ENCODE measurements around the gene SLC22A31. TPM values are rescaled to one million over a fixed set of nuclear protein-coding genes. Genes with fewer than 3 reads are reported as not detected.
"Not testable (repeated sequence)": the region's sequence is repeated elsewhere in the genome, so short reads cannot be mapped to it uniquely, and the experiment has no call there.

SLC22A31 gene
- polyA plus RNA-seq, 1 of the 3 experiments (the other 2 are of a cell fraction), result 0.07 TPM

DNA sequence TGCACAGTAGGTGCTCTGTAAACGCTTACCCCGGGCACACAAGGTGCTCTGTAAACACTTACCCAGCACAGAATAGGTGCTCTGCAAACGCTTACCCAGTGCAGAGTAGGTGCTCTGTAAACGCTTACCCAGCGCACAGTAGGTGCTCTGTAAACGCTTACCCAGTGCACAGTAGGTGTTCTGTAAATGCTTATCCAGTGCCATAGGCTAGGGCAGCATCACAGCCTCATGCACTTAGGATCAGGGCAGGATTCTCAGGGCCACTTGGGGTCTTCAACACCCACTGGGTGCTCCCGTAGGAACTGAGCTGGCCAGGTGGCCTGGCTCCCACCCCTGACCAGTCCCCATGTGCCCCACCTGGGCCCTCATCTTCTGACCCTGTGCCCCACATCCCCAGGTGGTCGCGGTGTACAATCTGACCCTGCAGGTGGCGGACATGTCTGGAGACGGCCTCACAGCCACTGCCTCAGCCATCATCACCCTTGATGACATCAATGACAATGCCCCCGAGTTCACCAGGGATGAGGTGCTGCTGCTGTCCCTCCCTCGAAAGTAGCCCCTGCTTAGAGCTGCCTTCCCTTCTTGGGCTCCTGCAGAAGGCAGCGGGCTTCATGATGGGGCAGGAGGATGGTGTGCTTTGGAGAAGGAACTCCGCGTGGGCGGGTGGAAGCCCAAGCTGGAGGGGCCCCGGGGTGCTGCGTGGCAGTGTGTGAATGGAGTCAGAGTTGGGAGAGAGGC lies 13.1 kb downstream of the SLC22A31 start:
- CTCF ChIA-PET, result interaction anchor here (1.2 kb wide), 1 partner anchor 20 kb away, joined by 5 read pairs; no protein-coding TSS in a partner anchor

DNA sequence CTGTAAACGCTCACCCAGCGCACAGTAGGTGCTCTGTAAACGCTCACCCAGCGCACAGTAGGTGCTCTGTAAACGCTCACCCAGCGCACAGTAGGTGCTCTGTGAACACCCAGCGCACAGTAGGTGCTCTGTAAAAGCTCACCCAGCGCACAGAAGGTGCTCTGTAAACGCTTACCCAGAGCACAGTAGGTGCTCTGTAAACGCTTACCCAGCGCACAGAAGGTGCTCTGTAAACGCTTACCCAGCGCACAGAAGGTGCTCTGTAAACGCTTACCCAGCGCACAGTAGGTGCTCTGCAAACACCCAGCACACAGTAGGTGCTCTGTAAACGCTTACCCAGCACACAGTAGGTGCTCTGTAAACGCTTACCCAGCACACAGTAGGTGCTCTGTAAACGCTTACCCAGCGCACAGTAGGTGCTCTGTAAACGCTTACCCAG lies 13.7 kb downstream of the SLC22A31 start:
- H3K9ac ChIP-seq; H3K79me2 ChIP-seq (ENCODE audit: insufficient read depth); POLR2A ChIA-PET; H2AFZ ChIP-seq (ENCODE audit: low read depth); H3K9me3 ChIP-seq; H3K36me3 ChIP-seq (replicated peaks in 1 of 2; ENCODE audit: control insufficient read depth in 1 of 2, insufficient read depth in 2 of 2, low read length in 1 of 2); H3K9me2 ChIP-seq; H3K27ac ChIP-seq (ENCODE audit: low read depth in 2 of 2, low read length in 1 of 2); H3K4me2 ChIP-seq; H3K4me1 ChIP-seq (ENCODE audit: control insufficient read depth in 1 of 2, insufficient read depth in 2 of 2, low read depth in 1 of 2, low read length in 1 of 2); DNase-seq; CTCF ChIA-PET; H3K4me3 ChIP-seq (ENCODE audit: low read depth in 2 of 2, low read length in 1 of 2): not testable (repeated sequence)
- Histone ChIP-seq H3F3A (replicated peaks; ENCODE audit: insufficient read depth) (peaks cover 23% of the 10 kb centered on the region), H4K20me1 (ENCODE audit: insufficient read depth) (peaks cover 10% of the 10 kb centered on the region; the same call in 1 of the 2 replicates), H3K27me3 (ENCODE audit: insufficient read depth) (peaks cover 40% of the 10 kb centered on the region)
- WGBS (ENCODE audit: low lambda C conversion rate), result 68% methylated on average over 15 of the region's 20 CpGs

More for the DNA sequence above, 13.1 kb downstream of the SLC22A31 start:
- peaks cover 0 to 11% of the 10 kb centered on the region in 2 experiments; a peak in 1 of 4 replicates for H3K4me1 ChIP-seq (ENCODE audit: control insufficient read depth in 1 of 2, insufficient read depth in 2 of 2, low read depth in 1 of 2, low read length in 1 of 2)
- no peak overlapping the region for H2AFZ ChIP-seq (ENCODE audit: low read depth)
- POLR2A ChIA-PET, result no interaction called here
- H3K27me3 ChIP-seq (ENCODE audit: insufficient read depth), result peaks cover 39% of the 10 kb centered on the region
- WGBS (ENCODE audit: low lambda C conversion rate), result 32% methylated on average over 13 of the region's 19 CpGs
- H3K27ac ChIP-seq (ENCODE audit: low read depth in 2 of 2, low read length in 1 of 2), result no peak overlapping the region
- H3K9me2 ChIP-seq, result no peaks in the 10 kb centered on the region
- H3F3A ChIP-seq (replicated peaks; ENCODE audit: insufficient read depth), result peaks cover 23% of the 10 kb centered on the region
- no peak for DNase-seq
- H4K20me1 ChIP-seq (ENCODE audit: insufficient read depth), result peaks cover 10% of the 10 kb centered on the region; the same call in 1 of the 2 replicates
- H3K4me2 ChIP-seq, result no peak overlapping the region
- H3K79me2 ChIP-seq (ENCODE audit: insufficient read depth), result no peaks in the 10 kb centered on the region
- no peaks in the 10 kb centered on the region for H3K36me3 ChIP-seq (replicated peaks in 1 of 2; ENCODE audit: control insufficient read depth in 1 of 2, insufficient read depth in 2 of 2, low read length in 1 of 2)
- H3K9ac ChIP-seq, result no peak overlapping the region
- H3K4me3 ChIP-seq (ENCODE audit: low read depth in 2 of 2, low read length in 1 of 2), result no peak overlapping the region
- TF ChIP-seq SIN3A (IDR thresholded peaks at IDR 0.05; ENCODE audit: borderline replicate concordance, low read depth, low read length) (no peak), YY1 (IDR thresholded peaks at IDR 0.05; ENCODE audit: low read depth) (no peak), FOXJ3 (CRISPR knock-in tag; IDR thresholded peaks at IDR 0.05) (no peak), JUND (IDR thresholded peaks at IDR 0.05) (no peak), RAD21 (IDR thresholded peaks at IDR 0.05; ENCODE audit: low read length) (no peak), MEF2A (IDR thresholded peaks at IDR 0.05; ENCODE audit: borderline replicate concordance, low read depth) (no peak), SMC3 (IDR thresholded peaks at IDR 0.05; ENCODE audit: low read depth, low read length) (no peak), RCOR1 (IDR thresholded peaks at IDR 0.05; ENCODE audit: low read length) (no peak), NFIC (IDR thresholded peaks at IDR 0.05; ENCODE audit: borderline replicate concordance) (no peak), TEAD4 (IDR thresholded peaks at IDR 0.05; ENCODE audit: borderline replicate concordance, insufficient read depth) (no peak), FOSL2 (IDR thresholded peaks at IDR 0.05; ENCODE audit: borderline replicate concordance, low read depth) (no peak), GATA2 (CRISPR knock-in tag; IDR thresholded peaks at IDR 0.05) (no peak), RXRA (IDR thresholded peaks at IDR 0.05; ENCODE audit: borderline replicate concordance, low read depth) (no peak)
- TF ChIP-seq, protein P1, sequence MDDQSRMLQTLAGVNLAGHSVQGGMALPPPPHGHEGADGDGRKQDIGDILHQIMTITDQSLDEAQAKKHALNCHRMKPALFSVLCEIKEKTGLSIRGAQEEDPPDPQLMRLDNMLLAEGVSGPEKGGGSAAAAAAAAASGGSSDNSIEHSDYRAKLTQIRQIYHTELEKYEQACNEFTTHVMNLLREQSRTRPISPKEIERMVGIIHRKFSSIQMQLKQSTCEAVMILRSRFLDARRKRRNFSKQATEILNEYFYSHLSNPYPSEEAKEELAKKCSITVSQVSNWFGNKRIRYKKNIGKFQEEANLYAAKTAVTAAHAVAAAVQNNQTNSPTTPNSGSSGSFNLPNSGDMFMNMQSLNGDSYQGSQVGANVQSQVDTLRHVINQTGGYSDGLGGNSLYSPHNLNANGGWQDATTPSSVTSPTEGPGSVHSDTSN (IDR thresholded peaks at IDR 0.05), result no peak
- TF ChIP-seq, protein P2, sequence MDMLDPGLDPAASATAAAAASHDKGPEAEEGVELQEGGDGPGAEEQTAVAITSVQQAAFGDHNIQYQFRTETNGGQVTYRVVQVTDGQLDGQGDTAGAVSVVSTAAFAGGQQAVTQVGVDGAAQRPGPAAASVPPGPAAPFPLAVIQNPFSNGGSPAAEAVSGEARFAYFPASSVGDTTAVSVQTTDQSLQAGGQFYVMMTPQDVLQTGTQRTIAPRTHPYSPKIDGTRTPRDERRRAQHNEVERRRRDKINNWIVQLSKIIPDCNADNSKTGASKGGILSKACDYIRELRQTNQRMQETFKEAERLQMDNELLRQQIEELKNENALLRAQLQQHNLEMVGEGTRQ (IDR thresholded peaks at IDR 0.05; ENCODE audit: borderline replicate concordance, low read depth, low read length), result no peak
- TF ChIP-seq, protein P3, sequence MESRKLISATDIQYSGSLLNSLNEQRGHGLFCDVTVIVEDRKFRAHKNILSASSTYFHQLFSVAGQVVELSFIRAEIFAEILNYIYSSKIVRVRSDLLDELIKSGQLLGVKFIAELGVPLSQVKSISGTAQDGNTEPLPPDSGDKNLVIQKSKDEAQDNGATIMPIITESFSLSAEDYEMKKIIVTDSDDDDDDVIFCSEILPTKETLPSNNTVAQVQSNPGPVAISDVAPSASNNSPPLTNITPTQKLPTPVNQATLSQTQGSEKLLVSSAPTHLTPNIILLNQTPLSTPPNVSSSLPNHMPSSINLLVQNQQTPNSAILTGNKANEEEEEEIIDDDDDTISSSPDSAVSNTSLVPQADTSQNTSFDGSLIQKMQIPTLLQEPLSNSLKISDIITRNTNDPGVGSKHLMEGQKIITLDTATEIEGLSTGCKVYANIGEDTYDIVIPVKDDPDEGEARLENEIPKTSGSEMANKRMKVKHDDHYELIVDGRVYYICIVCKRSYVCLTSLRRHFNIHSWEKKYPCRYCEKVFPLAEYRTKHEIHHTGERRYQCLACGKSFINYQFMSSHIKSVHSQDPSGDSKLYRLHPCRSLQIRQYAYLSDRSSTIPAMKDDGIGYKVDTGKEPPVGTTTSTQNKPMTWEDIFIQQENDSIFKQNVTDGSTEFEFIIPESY (IDR thresholded peaks at IDR 0.05; ENCODE audit: borderline replicate concordance, low read depth), result no peak
- TF ChIP-seq, protein P4, sequence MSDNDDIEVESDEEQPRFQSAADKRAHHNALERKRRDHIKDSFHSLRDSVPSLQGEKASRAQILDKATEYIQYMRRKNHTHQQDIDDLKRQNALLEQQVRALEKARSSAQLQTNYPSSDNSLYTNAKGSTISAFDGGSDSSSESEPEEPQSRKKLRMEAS (IDR thresholded peaks at IDR 0.05; ENCODE audit: low read depth), result no peak
- H3K9me3 ChIP-seq, result no peaks in the 10 kb centered on the region

DNA sequence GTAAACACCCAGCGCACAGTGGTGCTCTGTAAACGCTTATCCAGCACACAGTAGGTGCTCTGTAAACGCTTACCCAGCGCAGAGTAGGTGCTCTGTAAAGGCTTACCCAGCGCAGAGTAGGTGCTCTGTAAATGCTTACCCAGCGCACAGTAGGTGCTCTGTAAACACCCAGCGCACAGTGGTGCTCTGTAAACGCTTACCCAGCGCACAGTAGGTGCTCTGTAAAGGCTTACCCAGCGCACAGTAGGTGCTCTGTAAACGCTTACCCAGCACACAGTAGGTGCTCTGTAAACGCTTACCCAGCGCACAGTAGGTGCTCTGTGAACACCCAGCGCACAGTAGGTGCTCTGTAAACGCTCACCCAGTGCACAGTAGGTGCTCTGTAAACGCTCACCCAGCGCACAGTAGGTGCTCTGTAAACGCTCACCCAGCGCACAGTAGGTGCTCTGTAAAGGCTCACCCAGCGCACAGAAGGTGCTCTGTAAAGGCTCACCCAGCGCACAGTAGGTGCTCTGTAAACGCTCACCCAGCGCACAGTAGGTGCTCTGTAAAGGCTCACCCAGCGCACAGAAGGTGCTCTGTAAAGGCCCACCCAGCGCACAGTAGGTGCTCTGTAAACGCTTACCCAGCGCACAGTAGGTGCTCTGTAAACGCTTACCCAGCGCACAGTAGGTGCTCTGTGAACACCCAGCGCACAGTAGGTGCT lies 14.3 kb downstream of the SLC22A31 start:
- POLR2A ChIA-PET; H3K36me3 ChIP-seq (replicated peaks in 1 of 2; ENCODE audit: control insufficient read depth in 1 of 2, insufficient read depth in 2 of 2, low read length in 1 of 2); H3K79me2 ChIP-seq (ENCODE audit: insufficient read depth); H3K9me3 ChIP-seq; H3K4me1 ChIP-seq (ENCODE audit: control insufficient read depth in 1 of 2, insufficient read depth in 2 of 2, low read depth in 1 of 2, low read length in 1 of 2); H3K4me2 ChIP-seq; H2AFZ ChIP-seq (ENCODE audit: low read depth); H3K4me3 ChIP-seq (ENCODE audit: low read depth in 2 of 2, low read length in 1 of 2); H3K9me2 ChIP-seq; H3K9ac ChIP-seq; DNase-seq; H3K27ac ChIP-seq (ENCODE audit: low read depth in 2 of 2, low read length in 1 of 2): not testable (repeated sequence)
- Histone ChIP-seq H3K27me3 (ENCODE audit: insufficient read depth) (peaks cover 46% of the 10 kb centered on the region), H3F3A (replicated peaks; ENCODE audit: insufficient read depth) (peaks cover 23% of the 10 kb centered on the region), H4K20me1 (ENCODE audit: insufficient read depth) (peaks cover 10% of the 10 kb centered on the region; the same call in 1 of the 2 replicates)
- CTCF ChIA-PET, result interaction anchor here (1.4 kb wide), 1 partner anchor 19 kb away, joined by 3 read pairs; no protein-coding TSS in a partner anchor
- 49% methylated on average over 16 of the region's 30 CpGs for WGBS (ENCODE audit: low lambda C conversion rate)

All from SK-N-SH (cell line).